ENCODE data around the gene FFAR1. TPM values are rescaled to one million over a fixed set of nuclear protein-coding genes. Genes with fewer than 3 reads are reported as not detected.

FFAR1 gene
- total and polyA plus RNA-seq, 2 experiments from 2014 or later = not detected

DNA sequence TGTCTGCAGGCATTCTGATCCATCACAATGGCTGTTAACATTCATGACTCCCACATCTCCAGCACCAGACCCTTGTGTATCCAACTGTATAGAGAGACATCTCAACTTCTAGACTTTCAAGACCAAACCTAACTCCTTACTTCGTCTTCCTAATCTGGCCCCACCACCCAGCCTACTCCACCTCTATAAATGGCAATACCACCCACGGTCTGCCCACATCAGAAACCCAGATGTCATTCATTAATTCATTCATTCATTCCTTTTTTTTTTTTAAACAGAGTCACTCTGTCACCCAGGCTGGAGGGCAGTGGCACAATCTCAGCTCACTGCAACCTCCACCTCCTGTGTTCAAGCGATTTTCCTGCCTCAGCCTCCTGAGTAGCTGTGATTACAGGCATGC, 33.6 kb downstream of the FFAR1 start (continued):
- TF ChIP-seq REST (IDR thresholded peaks at IDR 0.05; ENCODE audit: unreplicated experiment) = no peak
- no peak for TF ChIP-seq ZNF114 (CRISPR knock-in tag; IDR thresholded peaks at IDR 0.05)
- no peak for TF ChIP-seq EZH2 (IDR thresholded peaks at IDR 0.05; ENCODE audit: low read depth, unreplicated experiment)
- TF ChIP-seq STAT1 (IDR thresholded peaks at IDR 0.05; ENCODE audit: unreplicated experiment) = no peak

DNA sequence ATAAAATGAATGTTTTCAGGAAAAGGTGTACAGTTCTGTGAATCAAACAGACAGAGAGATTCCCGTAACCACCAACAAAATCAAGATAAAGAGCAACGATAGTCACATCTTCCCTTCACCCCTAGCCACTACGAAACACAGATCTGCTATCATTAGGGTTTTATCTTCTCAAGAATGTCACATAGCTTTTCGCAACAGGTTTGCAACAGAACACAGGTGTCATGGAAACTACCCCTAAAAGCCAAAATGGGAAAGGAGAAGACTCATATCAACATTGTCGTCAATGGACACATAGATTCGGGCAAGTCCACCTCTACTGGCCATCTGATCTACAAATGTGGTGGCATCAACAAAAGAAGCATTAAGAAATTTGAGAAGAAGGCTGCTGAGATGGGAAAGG, 34.2 kb downstream of the FFAR1 start:
- Histone ChIP-seq H3K4me1 (ENCODE audit: insufficient read depth) (peaks cover 1% of the 10 kb centered on the region), H3K27me3 (ENCODE audit: insufficient read depth) (no peaks in the 10 kb centered on the region), H3K79me2 (replicated peaks; ENCODE audit: insufficient read depth) (no peaks in the 10 kb centered on the region), H3K4me3 (no peak overlapping the region), H3K9me2 (ENCODE audit: insufficient read depth) (no peaks in the 10 kb centered on the region; the same call in 1 of the 2 replicates), H4K20me1 (replicated peaks; ENCODE audit: insufficient read depth) (no peaks in the 10 kb centered on the region), H3K36me3 (ENCODE audit: insufficient read depth) (peaks cover 8% of the 10 kb centered on the region; the same call in 1 of the 2 replicates), H3K4me2 (no peak overlapping the region), H2AFZ (no peak overlapping the region), H3F3A (replicated peaks; ENCODE audit: low read depth) (no peaks in the 10 kb centered on the region), H3K27ac (ENCODE audit: low read depth) (no peak overlapping the region)
- H3K9me3 Mint-ChIP-seq = peaks cover 66% of the 10 kb centered on the region
- H3K27ac Mint-ChIP-seq = no peak overlapping the region
- TF ChIP-seq POLR2AphosphoS5 (IDR thresholded peaks at IDR 0.05; ENCODE audit: low read depth) = no peak
- no peak for TF ChIP-seq EZH2 (IDR thresholded peaks at IDR 0.05; ENCODE audit: low read depth, unreplicated experiment)
- TF ChIP-seq, protein P1, sequence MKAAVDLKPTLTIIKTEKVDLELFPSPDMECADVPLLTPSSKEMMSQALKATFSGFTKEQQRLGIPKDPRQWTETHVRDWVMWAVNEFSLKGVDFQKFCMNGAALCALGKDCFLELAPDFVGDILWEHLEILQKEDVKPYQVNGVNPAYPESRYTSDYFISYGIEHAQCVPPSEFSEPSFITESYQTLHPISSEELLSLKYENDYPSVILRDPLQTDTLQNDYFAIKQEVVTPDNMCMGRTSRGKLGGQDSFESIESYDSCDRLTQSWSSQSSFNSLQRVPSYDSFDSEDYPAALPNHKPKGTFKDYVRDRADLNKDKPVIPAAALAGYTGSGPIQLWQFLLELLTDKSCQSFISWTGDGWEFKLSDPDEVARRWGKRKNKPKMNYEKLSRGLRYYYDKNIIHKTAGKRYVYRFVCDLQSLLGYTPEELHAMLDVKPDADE (IDR thresholded peaks at IDR 0.05) = no peak
- TF ChIP-seq EZH2phosphoT487 (IDR thresholded peaks at IDR 0.05; ENCODE audit: unreplicated experiment) = no peak
- no peak for TF ChIP-seq CTCF (conservative IDR thresholded peaks at IDR 0.05; ENCODE audit: low read depth in 2 of 2)
- TF ChIP-seq NANOG (IDR thresholded peaks at IDR 0.05; ENCODE audit: borderline replicate concordance) = no peak
- TF ChIP-seq CREB1 (CRISPR knock-in tag; IDR thresholded peaks at IDR 0.05; ENCODE audit: low read depth) = no peak
- TF ChIP-seq ZNF331 (CRISPR knock-in tag; IDR thresholded peaks at IDR 0.05; ENCODE audit: low read depth) = no peak
- TF ChIP-seq REST (IDR thresholded peaks at IDR 0.05; ENCODE audit: unreplicated experiment) = no peak
- TF ChIP-seq JUNB (IDR thresholded peaks at IDR 0.05; ENCODE audit: unreplicated experiment) = no peak
- TF ChIP-seq STAT1 (IDR thresholded peaks at IDR 0.05; ENCODE audit: unreplicated experiment) = no peak
- H3K36me3 Mint-ChIP-seq (ENCODE audit: low read depth) = peaks cover 13% of the 10 kb centered on the region; the same call in 2 of the 3 replicates
- H3K27me3 Mint-ChIP-seq (ENCODE audit: insufficient read depth, low read depth, poor library complexity) = peaks cover 6% of the 10 kb centered on the region
- ATAC-seq (no peak), DNase-seq (ENCODE audit: low spot score) (no peak)
- no peak overlapping the region for H3K4me3 Mint-ChIP-seq
- peaks cover 4% of the 10 kb centered on the region for H3K4me1 Mint-ChIP-seq
